Activated CD8-positive, alpha-beta memory T cell treated with anti-CD3 and anti-CD28 coated beads, Interleukin-2, amount 50 U/mL, for 4 hours (primary cell): Measurements from ENCODE around the gene ZFAND5.

ENCODE experiments used
- DNase-seq: peaks from one replicate; pipeline ENCODE4 v3.0.0-alpha.2; 2020

The ZFAND5 gene

DNA sequence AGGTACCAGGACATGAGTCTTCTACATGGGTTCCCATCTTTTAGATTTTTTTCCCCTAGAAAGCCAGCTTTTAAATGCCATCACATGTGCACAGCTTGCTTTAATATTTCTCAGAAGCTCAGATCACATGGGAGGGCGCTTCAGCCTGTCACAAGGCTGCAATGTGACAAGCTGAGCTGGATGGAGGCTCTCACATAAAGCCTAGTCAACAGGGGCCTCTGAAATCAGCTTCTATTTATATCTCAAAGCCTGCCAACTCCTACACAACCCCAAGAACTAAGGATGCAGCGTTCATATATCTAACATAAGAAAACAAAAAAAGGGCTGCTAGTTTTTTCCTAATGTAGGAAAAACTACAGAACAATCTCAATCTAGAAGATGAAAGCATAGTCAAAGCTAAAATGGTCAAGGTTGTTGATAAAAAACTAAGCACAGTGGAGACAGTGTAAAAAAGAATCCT, 2.3 kb downstream of the ZFAND5 start:
- DNase-seq: peak; percentile 47

DNA sequence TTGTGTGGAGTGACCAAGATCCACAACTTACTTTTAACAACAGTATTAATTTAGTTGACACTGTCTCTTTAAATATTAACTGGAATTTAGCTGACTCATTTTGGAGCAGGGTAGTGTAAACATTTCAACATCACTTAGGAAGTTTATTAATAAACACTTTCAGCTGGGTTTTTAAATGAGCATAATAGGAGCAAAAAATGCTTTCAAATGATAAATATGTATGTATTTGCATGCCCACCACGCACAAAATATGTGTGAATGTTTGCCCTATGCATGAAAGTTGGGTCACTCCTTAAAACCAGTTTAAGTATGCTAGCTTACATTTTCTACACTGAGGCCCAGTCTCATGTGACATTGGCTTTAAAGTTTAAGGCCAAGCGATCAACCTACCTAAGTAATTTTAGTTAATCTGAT, 2.9 kb downstream of the ZFAND5 start:
- DNase-seq: no peak

DNA sequence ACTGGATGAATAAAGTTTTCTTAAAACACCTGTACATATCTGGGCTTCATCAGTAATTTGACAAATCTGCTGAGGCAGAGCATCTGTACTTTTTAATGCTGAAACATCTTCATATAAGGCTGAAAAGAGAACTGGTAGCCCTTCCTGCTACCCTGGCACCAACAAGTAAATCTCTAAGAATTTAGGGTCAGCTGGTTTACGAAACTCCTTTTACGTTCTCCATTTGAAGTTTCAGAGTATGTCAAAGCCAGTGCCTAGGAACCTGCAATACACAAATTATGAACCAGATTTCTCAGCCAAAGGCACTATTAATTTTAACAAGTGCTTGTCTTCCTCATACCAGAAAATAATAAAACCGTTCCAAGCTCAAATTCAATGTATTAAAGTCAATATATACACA, 3.8 kb downstream of the ZFAND5 start:
- no peak for DNase-seq

DNA sequence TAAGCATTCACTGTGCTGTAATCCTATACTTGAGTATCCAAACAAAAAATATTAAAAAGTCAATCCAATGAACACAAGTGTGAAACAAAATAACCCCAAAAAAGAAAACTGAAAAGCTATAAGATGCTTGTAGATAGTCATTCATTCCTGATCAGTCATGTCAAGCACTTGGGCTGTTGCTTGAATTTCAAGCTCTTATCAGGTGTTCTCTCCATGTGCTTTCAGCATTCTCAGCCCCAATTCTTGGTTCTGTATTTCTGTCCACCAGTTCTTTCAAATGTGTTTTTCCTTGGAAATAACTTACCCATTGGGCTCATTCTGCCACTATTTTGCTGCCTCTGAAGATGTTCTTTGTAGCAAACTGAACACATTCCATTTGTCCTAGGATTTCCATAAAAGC, 4.7 kb downstream of the ZFAND5 start:
- DNase-seq: no peak

DNA sequence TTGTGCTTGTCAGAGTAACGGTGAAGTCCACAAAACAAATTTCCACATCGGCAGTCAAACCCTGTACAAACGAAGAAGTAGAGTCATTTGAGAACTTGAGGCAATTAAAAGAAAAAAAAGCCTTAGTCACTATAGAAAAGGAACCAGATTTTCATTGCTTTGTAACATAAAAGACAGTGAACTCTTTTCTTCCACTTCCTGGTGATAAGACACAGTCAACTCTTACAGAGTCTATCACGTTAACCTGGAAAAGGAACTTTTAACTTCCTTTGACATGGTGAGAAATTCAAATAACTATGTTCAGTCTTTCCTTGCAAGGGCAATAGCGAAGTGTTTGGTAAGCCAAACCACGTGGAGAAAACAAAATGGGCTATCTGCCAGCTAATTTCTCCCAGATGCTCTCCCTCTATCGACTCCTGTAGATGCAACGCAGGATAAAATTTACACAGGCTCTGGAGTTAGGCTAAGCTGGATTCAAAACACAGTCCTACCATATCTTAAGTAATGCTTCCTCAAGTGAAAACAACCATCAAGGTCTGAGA, 8.9 kb downstream of the ZFAND5 start:
- DNase-seq: no peak

DNA sequence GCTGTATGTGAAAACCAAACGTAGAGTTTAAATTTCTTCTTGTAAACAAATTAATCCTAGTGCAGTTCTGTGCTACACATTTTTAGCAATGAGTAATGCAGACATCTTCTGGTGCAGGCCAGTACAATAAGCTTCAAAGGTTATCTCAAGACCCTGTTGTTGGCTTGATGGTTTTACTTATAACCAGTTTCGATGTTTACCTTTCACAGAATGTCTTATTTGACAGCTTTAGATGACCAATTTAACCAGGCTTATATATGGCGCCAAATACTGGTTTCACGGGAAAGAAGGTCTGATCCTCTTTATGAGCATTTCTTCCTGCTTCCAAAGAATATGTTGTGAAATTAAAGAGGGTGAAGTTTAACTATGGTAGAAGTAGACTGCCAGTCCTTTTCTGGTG, 9.9 kb downstream of the ZFAND5 start:
- DNase-seq: no peak

DNA sequence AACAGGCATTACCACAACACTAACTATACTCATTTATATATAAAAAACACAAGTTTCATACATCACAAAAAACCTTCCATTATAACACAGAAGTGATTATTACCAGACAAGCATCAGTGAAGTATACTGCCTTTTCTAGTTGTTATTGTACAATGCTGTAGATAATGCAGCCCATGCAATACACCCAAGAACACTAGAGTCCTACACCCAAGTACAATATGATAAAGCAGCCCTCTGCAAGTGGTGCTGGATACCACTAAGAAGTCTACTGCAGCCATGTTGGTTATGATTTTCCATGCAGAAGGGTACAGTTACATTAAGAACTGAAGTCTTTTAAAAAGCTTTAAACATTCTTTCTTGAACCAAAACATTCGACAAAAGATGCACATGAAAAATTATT, 10.3 kb downstream of the ZFAND5 start:
- DNase-seq: no peak

DNA sequence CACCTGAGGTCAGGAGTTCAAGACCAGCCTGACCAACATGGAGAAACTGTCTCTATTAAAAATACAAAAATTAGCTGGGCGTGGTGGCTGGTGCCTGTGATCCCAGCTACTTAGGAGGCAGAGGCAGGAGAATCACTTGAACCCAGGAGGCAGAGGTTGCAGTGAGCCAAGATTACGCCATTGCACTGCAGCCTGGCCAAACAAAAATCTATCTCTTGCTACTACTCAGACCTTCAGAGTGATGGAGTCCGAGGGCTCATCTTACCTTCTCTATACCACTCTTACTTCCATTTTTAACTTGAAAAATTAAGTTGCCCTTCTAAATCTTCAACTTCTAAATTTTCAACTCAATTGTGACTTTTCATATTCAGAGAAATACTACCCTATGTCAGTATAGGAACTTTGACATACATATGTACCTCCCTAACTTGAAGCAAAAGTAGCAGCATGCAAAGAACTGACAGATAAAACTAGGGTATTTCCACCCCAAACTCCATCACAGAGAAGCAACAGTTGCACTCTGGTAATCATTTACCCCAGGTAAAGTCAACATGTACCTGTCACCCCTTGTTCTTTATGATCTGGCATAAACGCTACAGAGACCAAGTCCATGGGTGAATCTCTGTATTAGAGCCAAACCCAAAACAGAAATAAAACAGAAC, 11.4 kb downstream of the ZFAND5 start:
- no peak for DNase-seq

DNA sequence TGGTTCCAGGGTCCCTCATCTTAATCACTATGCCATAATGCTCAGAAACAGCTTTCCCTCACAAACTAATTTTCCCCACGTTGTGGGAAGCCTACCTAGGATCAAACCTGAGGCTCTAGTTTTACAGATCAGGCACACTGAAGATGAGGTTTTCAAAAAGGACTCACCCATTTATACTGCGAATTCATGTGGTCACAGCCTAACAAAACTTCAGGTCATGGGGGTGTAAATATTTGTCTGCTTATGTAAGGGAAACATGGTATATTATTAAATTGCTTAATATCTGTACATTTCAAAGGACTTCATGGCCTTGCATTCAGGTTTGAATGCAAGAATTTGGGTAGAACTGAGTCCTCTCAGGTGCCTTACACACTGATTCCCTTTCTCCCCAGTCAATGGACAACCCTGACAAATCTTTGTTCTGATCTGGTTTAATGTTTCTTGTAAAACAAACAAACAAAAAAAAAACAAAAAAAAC, 12.1 kb downstream of the ZFAND5 start:
- DNase-seq: no peak

DNA sequence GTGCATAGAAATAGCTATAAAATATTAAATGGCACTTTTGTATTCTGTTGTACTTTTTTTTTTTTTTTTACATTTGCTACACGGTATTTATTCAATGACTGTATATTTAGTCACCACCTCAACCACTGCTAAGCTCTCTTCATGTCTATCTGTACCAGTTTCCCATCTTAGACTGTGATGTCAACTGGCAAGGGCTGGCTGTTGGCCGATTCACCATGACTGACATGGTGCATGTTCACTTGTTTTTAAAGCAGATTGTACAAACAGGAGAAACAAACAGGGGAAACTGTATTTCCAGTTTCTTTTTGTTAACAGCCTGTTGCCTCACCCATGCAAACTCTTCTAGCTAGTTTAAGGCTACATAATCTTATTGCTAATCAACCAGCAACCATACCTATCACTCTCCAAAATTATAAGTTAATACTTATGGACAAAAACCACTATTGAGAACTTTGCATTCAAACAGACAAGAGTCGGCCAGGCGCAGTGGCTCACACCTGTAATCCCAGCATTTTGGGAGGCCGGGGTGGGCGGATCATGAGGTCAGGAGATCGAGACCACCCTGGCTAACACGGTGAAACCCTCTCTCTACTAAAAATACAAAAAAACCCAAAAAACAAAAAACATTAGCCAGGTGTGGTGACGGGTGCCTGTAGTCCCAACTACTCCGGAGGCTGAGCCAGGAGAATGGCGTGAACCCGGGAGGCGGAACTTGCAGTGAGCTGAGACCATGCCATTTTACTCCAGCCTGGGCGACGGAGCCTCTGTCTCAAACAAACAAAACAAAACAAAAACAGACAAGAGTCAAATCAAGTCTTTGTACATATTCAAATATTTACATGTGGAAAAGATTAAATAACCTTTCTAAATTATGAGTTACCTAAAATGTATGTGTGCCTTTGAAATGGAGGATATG, 13.2 kb downstream of the ZFAND5 start:
- DNase-seq: no peak

DNA sequence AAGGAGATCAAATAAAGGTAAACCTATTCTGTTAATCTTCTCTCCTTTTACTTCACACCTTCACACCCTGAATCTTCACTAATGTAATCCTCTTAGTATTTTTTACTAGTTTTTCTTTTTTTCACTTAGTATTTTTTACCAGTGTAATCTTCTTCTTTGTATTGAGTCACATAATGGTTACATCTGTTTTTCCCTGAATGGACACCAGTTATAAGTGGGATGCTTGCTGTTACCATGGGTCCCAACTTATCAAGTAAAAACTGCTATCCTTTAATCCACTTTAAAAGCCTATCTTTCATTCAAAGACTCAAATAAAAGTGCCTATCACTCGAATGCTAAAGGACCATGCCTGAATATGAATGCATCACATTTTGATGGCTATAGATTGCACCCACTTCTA, 15.1 kb downstream of the ZFAND5 start:
- no peak for DNase-seq

DNA sequence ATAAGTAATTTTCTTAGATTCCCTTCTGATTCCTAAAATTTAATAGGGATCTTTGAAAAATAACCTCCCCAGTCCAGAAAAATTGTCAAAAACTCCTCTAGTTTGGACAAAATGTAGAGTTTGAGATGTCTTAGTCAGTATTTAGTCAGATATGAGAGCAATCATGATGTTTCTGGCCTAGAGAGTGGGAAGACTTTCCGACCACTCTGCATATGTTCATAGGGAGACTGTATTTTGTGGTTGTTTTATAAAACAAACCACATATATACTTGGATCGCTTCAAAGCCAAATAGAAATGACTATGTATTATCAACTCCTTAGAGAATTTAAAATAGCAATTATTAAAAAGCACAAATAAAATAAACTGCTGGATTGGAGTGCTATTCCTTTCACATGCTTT, 15.8 kb downstream of the ZFAND5 start:
- DNase-seq: no peak

DNA sequence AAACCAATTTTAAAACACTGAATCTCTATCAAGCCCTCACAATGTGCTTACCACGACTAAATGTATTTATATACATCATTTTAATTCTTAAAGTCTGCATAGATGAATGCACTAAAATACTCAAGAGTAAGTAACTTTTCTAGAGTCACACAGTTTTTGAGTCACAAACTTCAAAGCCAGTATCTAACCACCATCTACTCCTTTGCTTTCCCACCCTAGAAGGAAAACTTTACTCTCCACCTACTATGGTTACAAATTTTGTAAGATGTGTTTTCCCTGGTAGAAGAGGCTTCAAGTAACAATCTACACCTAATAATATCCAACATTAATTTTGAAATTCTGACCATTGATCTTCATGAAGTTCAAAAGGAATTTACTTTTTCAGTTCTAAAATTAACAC, 18.7 kb downstream of the ZFAND5 start:
- no peak for DNase-seq

DNA sequence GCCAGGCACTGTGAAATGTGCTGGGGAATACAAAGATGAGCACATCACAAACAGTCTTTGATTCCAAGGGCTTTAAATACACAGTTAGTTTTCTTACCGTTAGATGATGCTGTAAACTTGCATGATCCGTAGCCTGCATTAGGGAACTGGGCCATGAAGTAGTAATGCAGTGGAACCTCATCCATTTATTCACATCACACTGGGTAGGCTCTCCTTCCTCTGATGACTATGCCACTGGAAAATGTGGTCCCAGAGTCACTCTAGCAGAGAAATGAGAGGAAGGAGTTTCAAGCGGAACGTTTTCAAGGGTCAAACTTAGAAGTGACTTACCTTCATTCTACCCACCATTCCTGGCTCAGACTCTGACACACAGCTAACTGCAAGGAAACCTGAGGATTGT, 26.4 kb downstream of the ZFAND5 start:
- DNase-seq: no peak

DNA sequence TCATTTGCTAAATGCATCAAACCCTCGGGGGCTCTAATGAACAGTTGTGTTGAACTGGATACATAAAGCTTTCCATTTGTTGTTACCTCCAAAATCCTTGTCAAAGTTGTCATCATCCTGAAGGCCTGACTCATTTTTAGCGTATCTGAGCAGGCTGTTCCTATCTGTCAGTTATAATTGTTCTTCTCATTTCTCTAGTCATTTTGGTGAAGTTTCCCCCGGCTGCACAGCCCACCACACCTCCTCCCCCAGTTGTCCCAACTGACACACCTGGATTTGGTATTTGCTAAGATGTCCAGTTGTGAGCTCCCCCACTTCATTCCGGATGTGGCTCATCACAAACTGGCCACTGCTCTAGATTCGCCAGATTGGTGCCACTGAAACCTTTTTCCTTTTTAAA, 27.7 kb downstream of the ZFAND5 start:
- no peak for DNase-seq

DNA sequence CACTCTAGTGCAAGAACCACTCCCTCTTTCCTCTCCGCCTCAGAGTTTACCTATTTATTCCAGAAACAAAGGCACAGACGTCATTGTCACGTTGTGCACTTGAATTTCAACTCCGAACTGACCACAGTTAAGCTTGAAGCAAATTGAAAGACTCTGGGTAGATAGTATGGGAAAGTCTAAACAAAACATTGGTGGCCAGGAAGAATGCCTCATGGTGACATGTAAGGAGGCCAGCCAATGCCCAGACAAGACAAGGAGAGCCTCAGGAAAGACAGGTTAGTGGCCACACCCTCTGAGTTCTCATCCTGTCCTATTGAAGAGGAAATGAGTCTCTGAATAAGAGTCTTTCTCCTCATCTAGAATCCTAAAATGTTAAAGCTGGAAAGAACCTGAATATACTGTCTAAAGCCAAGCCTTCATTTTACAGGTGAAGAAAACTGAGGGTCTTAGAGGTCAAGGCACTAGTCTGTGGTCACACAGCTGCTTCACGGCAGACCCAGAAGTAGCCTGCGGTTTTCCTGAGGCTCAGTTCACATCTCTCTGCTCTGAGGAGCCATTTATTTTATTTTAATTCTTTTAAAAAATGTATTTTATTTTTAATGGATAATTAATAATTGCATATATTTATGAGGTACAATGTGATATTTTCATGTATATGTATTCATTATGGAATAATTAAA, 30.2 kb downstream of the ZFAND5 start:
- DNase-seq: no peak

DNA sequence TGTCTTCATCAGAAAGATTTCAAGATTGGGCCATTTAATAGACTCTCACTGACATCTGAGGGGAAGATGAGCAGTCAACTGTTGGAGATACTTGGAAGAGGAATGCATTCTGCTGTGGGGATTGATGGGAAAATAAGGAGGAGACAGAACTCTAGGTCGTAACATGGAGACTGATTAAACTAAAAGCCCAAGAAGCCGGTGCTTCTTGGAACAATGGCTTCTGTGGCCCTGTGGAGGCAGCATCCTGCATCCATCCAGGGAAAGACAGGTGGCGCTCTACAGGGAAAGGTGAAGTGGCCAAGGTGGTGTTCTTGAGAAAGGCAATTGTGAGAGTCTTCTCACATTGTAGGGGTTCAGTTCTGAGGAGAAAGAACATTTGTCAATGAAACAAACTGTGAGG, 31.3 kb downstream of the ZFAND5 start:
- no peak for DNase-seq

DNA sequence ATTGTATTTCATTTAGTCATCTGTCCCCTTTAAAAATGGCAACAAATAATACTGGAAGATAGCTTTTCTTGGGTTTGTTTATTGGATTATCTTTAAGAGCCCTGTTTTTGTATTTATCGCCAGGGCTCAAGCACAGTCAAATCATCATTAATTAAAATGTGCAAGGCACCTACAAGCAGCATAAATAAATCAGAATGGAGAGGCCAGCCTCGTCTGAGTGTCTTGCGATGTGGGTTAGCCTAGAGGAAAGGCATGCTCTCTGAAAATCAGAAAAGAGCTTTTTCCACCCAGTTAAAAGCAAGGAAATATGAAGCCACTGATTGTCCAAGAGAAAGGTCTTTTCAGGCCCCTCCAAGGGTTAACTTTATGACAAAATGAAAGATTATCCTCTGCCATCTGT, 31.8 kb downstream of the ZFAND5 start:
- DNase-seq: no peak

DNA sequence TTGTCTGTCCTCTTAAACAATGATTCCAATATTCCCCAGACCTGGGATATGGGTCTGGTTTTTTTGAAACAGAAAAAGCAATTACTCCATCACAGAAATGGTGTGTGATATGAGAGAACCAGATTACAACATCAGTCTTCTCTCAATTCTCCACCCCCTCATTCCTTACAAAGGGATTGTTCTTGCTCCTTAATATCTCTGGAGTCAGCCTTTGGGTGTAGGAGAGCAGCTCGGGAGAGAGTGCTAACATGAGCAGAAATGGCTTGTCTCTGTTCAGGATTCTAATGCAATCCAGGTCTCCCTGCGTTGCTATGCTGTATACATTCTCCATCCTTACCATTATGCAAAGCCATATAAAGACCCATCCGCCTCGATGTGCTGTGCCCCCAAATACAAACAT, 32.7 kb downstream of the ZFAND5 start:
- no peak for DNase-seq

DNA sequence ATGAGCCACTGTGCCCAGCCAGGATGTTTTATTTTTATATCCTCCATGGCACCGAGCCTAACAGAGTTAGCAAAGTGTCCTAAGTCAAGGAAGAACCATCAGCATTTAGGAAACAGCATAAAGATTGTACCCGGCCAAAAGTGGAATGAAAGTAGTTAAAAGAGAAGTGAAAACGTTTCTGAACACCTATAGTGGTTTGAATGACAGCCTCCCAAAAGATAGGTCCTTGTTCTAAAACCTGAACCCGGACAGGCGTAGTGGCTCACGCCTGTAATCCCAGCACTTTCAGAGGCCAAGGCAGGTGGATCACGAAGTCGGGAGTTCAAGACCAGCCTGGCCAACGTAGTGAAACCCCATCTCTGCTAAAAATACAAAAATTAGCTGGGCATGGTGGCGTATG, 37.4 kb downstream of the ZFAND5 start:
- DNase-seq: no peak

DNA sequence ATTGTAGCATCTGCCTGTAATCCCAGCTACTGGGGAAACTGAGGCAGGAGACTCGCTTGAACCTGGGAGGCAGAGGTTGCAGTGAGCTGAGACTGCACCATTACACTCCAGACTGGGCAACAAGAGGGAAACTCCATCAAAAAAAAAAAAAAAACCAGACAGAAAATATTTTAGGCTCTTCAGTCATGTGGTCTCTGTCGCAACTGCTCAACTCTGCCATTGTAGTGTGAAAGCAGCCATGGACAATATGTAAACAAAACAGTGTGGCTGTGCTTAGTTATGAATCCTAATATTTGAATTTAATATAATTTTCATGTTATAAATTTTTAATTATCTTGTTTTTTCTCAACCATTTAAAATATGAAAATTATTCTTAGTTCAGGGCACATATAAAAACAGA, 38.4 kb downstream of the ZFAND5 start:
- DNase-seq: no peak

DNA sequence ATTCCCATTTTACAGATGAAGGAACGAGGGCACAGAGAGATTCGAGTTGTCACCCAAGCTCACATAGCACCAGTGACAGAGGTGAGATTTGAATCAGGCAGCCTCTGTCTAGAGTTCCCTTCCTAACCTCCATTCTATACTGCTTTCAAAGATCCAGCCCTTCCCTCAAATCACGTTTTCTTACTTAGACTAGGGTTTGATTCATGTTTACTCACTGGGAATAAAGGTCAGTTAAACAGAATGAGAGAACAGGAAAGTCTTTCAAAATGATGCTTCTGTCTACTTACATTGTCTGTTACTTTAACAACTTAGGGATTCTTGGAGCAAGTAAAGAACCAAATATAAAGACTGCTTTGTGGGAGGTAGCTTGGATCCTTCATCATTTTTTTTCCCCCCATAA, 40.0 kb downstream of the ZFAND5 start:
- no peak for DNase-seq

DNA sequence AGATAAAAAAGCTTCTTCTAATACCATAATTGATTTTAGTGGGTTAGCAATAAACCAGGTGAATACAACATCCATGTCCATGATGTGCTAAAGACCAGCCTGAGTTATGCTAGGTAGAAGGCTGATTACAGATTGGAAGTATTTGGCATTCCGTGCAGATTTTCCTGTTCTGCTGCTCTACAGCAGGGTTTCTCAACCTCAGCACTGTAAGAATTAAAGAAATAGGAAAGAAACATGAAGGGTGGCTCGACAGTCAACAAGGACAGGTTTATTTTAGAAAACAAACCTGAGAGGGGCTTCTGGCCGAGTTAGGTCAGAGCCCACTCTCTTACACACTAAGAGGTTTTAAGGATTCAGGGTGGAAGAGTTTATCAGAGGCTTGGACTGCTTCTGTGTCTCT, 42.3 kb downstream of the ZFAND5 start:
- no peak for DNase-seq

DNA sequence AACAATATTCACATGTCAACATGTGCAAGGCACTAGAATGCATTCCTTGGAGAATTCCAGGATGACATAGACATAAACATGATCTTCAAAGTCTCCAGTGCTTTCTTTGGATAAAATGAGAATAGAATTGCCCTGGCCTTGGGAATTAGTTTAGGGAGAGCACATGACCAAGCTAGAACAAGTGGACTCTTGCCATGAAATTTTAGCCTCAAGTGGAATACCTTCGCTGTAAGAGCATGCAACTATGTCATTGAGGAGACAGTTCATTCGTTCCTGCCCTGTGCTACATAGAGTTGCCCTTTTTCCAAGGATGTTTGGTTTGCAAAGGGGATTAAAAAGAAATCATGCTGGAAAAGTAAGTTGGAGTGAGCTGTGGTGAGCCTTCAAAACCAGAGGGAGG, 42.7 kb downstream of the ZFAND5 start:
- DNase-seq: no peak
